ENCODE results near the gene FIGLA.

FIGLA gene

GRCh38 chr2:70757360-70757759 is 33.1 kb downstream of the FIGLA start:
- TF ChIP-seq, protein P1, sequence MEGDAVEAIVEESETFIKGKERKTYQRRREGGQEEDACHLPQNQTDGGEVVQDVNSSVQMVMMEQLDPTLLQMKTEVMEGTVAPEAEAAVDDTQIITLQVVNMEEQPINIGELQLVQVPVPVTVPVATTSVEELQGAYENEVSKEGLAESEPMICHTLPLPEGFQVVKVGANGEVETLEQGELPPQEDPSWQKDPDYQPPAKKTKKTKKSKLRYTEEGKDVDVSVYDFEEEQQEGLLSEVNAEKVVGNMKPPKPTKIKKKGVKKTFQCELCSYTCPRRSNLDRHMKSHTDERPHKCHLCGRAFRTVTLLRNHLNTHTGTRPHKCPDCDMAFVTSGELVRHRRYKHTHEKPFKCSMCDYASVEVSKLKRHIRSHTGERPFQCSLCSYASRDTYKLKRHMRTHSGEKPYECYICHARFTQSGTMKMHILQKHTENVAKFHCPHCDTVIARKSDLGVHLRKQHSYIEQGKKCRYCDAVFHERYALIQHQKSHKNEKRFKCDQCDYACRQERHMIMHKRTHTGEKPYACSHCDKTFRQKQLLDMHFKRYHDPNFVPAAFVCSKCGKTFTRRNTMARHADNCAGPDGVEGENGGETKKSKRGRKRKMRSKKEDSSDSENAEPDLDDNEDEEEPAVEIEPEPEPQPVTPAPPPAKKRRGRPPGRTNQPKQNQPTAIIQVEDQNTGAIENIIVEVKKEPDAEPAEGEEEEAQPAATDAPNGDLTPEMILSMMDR (IDR thresholded peaks at IDR 0.05; ENCODE audit: insufficient read depth, low read depth, low read length, missing control alignments) = no peak
- H3K4me3 ChIP-seq (ENCODE audit: low read length) = no peak overlapping the region
- DNase-seq (ENCODE audit: low read depth) = no peak

DNA sequence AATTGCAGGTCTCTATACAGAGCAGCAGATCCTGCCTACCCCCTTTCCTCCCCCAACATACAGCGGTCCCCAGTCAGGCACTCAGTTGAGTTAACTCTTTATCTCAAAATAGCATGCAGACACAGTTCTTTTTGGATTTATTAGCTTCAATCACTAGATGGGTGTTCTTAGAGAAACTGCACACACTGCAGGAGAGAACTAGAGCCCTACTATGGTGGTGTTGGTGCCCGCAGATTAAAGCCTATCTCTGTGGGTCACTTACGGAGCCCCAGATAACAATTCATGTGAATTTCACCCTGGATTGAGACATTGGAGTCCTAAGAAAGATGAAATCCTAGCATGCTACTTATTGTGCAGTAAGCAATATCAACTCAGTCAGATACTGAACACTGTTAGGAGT is 34.3 kb downstream of the FIGLA start:
- DNase-seq (ENCODE audit: low read depth) = no peak
- H3K4me3 ChIP-seq (ENCODE audit: low read length) = no peak overlapping the region
- TF ChIP-seq, protein P1 (IDR thresholded peaks at IDR 0.05; ENCODE audit: insufficient read depth, low read depth, low read length, missing control alignments) = no peak

GRCh38 chr2:70753902-70754301 is 36.5 kb downstream of the FIGLA start:
- no peak for DNase-seq (ENCODE audit: low read depth)
- H3K4me3 ChIP-seq (ENCODE audit: low read length) = no peak overlapping the region
- TF ChIP-seq, protein P1 (IDR thresholded peaks at IDR 0.05; ENCODE audit: insufficient read depth, low read depth, low read length, missing control alignments) = no peak

GRCh38 chr2:70753031-70753430 is 37.4 kb downstream of the FIGLA start:
- no peak for DNase-seq (ENCODE audit: low read depth)
- no peak overlapping the region for H3K4me3 ChIP-seq (ENCODE audit: low read length)
- TF ChIP-seq, protein P1 (IDR thresholded peaks at IDR 0.05; ENCODE audit: insufficient read depth, low read depth, low read length, missing control alignments) = no peak

DNA sequence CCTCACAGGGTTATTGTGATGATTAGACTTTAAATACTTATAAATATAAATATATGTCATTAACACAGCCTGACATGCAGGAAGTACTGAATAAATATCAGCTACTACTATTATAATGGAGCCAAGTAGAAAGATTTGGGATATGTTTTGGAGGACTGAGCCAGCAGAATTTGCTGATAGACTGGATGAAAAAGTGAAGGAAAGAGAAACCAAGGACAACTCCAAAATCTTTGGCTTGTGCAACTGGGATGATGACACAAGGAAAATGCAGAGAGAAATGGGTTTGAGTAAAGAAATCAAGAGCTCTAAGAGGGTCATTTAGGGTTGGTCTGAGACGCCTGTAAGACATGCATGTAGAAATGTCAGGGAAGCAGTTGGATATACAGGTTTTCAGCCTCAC is 38.0 kb downstream of the FIGLA start:
- TF ChIP-seq, protein P1 (IDR thresholded peaks at IDR 0.05; ENCODE audit: insufficient read depth, low read depth, low read length, missing control alignments) = no peak
- DNase-seq (ENCODE audit: low read depth) = no peak
- H3K4me3 ChIP-seq (ENCODE audit: low read length) = no peak overlapping the region

- H3K4me3 ChIP-seq (ENCODE audit: low read length) = no peak overlapping the region
- no peak for DNase-seq (ENCODE audit: low read depth)
- TF ChIP-seq, protein P1 (IDR thresholded peaks at IDR 0.05; ENCODE audit: insufficient read depth, low read depth, low read length, missing control alignments) = no peak
Measured at GRCh38 chr2:70751881-70752280, 38.6 kb downstream of the FIGLA start.

GRCh38 chr2:70750320-70750719 is 40.1 kb downstream of the FIGLA start:
- no peak for DNase-seq (ENCODE audit: low read depth)
- H3K4me3 ChIP-seq (ENCODE audit: low read length) = no peak overlapping the region
- TF ChIP-seq, protein P1 (IDR thresholded peaks at IDR 0.05; ENCODE audit: insufficient read depth, low read depth, low read length, missing control alignments) = no peak

Data from epithelial cell of esophagus (primary cell).